ENCODE measurements around the gene DOK5. TPM values are rescaled to one million over a fixed set of nuclear protein-coding genes. Genes with fewer than 3 reads are reported as not detected.

Gene DOK5
- total RNA-seq, 2 experiments from 2014 or later = not detected

GRCh38 chr20:54431156-54431944 lies 44.0 kb upstream of the DOK5 start:
- no peaks in the 10 kb centered on the region for H3K9me3 ChIP-seq (ENCODE audit: low read length)
- POLR2A ChIA-PET = no interaction called here
- H3K27ac ChIP-seq (ENCODE audit: low read depth, low read length, poor library complexity, severe bottlenecking) = no peak overlapping the region
- BruUV-seq (replicated peaks) = no TSS peak
- H3K79me2 ChIP-seq (ENCODE audit: insufficient read depth, low read depth, low read length) = no peaks in the 10 kb centered on the region
- H3K4me3 ChIP-seq (ENCODE audit: low read depth, low read length, poor library complexity, severe bottlenecking) = no peak overlapping the region
- no peaks in the 10 kb centered on the region for H3K36me3 ChIP-seq (ENCODE audit: insufficient read depth, low read length)
- H3K4me2 ChIP-seq (ENCODE audit: low read length) = no peak overlapping the region
- no peaks in the 10 kb centered on the region for H4K20me1 ChIP-seq (ENCODE audit: insufficient read depth, low read length)
- no peak overlapping the region for H2AFZ ChIP-seq (ENCODE audit: low read length)
- TF ChIP-seq, protein P1, sequence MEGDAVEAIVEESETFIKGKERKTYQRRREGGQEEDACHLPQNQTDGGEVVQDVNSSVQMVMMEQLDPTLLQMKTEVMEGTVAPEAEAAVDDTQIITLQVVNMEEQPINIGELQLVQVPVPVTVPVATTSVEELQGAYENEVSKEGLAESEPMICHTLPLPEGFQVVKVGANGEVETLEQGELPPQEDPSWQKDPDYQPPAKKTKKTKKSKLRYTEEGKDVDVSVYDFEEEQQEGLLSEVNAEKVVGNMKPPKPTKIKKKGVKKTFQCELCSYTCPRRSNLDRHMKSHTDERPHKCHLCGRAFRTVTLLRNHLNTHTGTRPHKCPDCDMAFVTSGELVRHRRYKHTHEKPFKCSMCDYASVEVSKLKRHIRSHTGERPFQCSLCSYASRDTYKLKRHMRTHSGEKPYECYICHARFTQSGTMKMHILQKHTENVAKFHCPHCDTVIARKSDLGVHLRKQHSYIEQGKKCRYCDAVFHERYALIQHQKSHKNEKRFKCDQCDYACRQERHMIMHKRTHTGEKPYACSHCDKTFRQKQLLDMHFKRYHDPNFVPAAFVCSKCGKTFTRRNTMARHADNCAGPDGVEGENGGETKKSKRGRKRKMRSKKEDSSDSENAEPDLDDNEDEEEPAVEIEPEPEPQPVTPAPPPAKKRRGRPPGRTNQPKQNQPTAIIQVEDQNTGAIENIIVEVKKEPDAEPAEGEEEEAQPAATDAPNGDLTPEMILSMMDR (conservative IDR thresholded peaks at IDR 0.05; ENCODE audit: low read length) = no peak
- no peak for TF ChIP-seq EZH2phosphoT487 (IDR thresholded peaks at IDR 0.05; ENCODE audit: borderline replicate concordance, low read depth, low read length)
- H3K4me1 ChIP-seq (ENCODE audit: insufficient read depth, low read length, poor library complexity, severe bottlenecking) = no peaks in the 10 kb centered on the region
- no peaks in the 10 kb centered on the region for H3K9me2 ChIP-seq (ENCODE audit: insufficient read depth, low read length)
- intact Hi-C loops (cut with micrococcal nuclease; ENCODE audit: unreplicated experiment) = no loop called here
- CTCF ChIA-PET (ENCODE audit: unreplicated experiment) = no interaction called here
- DNase-seq (ENCODE audit: low spot score) = no peak

GRCh38 chr20:54432966-54433365 lies 42.4 kb upstream of the DOK5 start:
- intact Hi-C loops (cut with micrococcal nuclease; ENCODE audit: unreplicated experiment) = no loop called here
- BruUV-seq (replicated peaks) = no TSS peak

GRCh38 chr20:54433636-54434035 lies 41.8 kb upstream of the DOK5 start:
- Histone ChIP-seq H3K9me2 (ENCODE audit: insufficient read depth, low read length) (no peaks in the 10 kb centered on the region), H4K20me1 (ENCODE audit: insufficient read depth, low read length) (no peaks in the 10 kb centered on the region), H3K4me2 (ENCODE audit: low read length) (no peak overlapping the region), H3K4me1 (ENCODE audit: insufficient read depth, low read length, poor library complexity, severe bottlenecking) (no peaks in the 10 kb centered on the region), H3K4me3 (ENCODE audit: low read depth, low read length, poor library complexity, severe bottlenecking) (no peak overlapping the region), H3K36me3 (ENCODE audit: insufficient read depth, low read length) (no peaks in the 10 kb centered on the region), H2AFZ (ENCODE audit: low read length) (no peak overlapping the region), H3K79me2 (ENCODE audit: insufficient read depth, low read depth, low read length) (no peaks in the 10 kb centered on the region), H3K9me3 (ENCODE audit: low read length) (no peaks in the 10 kb centered on the region), H3K27ac (ENCODE audit: low read depth, low read length, poor library complexity, severe bottlenecking) (no peak overlapping the region)
- ChIA-PET CTCF (ENCODE audit: unreplicated experiment) (no interaction called here), POLR2A (no interaction called here)
- no TSS peak for BruUV-seq (replicated peaks)
- intact Hi-C loops (cut with micrococcal nuclease; ENCODE audit: unreplicated experiment) = no loop called here
- TF ChIP-seq EZH2phosphoT487 (IDR thresholded peaks at IDR 0.05; ENCODE audit: borderline replicate concordance, low read depth, low read length) = no peak
- TF ChIP-seq, protein P1 (conservative IDR thresholded peaks at IDR 0.05; ENCODE audit: low read length) = no peak
- no peak for DNase-seq (ENCODE audit: low spot score)

More at GRCh38 chr20:54432966-54433365, 42.4 kb upstream of the DOK5 start:
- Histone ChIP-seq H3K9me2 (ENCODE audit: insufficient read depth, low read length) (no peaks in the 10 kb centered on the region), H3K36me3 (ENCODE audit: insufficient read depth, low read length) (no peaks in the 10 kb centered on the region), H4K20me1 (ENCODE audit: insufficient read depth, low read length) (no peaks in the 10 kb centered on the region), H3K27ac (ENCODE audit: low read depth, low read length, poor library complexity, severe bottlenecking) (no peak overlapping the region), H3K4me1 (ENCODE audit: insufficient read depth, low read length, poor library complexity, severe bottlenecking) (no peaks in the 10 kb centered on the region), H3K4me3 (ENCODE audit: low read depth, low read length, poor library complexity, severe bottlenecking) (no peak overlapping the region), H3K4me2 (ENCODE audit: low read length) (no peak overlapping the region), H3K79me2 (ENCODE audit: insufficient read depth, low read depth, low read length) (no peaks in the 10 kb centered on the region), H2AFZ (ENCODE audit: low read length) (no peak overlapping the region), H3K9me3 (ENCODE audit: low read length) (no peaks in the 10 kb centered on the region)
- no peak for TF ChIP-seq EZH2phosphoT487 (IDR thresholded peaks at IDR 0.05; ENCODE audit: borderline replicate concordance, low read depth, low read length)
- TF ChIP-seq, protein P1 (conservative IDR thresholded peaks at IDR 0.05; ENCODE audit: low read length) = no peak
- POLR2A ChIA-PET = interaction anchor here (0.6 kb wide), 1 partner anchor 359 kb away, joined by 3 read pairs; no protein-coding TSS in a partner anchor
- CTCF ChIA-PET (ENCODE audit: unreplicated experiment) = no interaction called here
- DNase-seq (ENCODE audit: low spot score) = no peak

All from OCI-LY7 (cell line).